Epidermal melanocyte (primary cell): ENCODE measurements around the gene SLC28A3.
A peak's percentile ranks its signal among the peaks of the same experiment; 100 is the strongest.

ENCODE experiments used
- DNase-seq: peaks from one replicate; pipeline ENCODE4 v3.0.0; 2011; ENCODE audit warnings: low spot score; ENCODE audit not compliant: insufficient read length

Gene SLC28A3

GRCh38 chr9:84301851-84302250, 38.7 kb downstream of the SLC28A3 start:
- DNase-seq: no peak

GRCh38 chr9:84300271-84300670, 40.3 kb downstream of the SLC28A3 start:
- no peak for DNase-seq

DNA sequence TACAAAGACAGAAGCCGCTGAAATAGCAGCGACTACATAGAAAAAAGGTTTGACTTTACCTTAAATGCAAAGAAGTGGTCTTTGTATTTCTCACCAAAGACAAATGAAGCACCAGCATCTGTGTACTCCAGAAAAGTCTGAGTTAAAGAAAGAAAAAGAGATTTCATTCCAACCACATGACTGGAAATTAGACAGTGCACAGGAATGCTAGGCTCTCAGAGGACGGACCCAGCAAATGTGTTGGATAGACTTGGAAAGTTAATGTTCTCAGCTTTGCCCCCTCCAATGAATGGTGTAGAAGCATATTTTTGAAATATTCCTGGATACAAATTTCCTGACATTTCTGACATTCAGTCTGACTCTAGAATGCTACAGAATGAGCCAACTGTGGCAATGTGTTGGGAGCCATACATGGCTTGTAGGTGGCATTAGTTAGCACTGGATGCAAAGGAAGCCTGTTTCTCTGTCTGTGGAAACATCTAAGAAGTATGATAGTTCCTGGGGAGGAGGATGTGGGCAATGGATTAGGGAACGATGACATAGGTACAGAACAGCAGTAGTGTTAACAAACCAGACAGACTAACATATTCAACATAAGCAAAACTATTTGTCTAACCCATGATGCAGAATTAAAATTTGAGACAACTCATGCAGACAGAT, 43.3 kb downstream of the SLC28A3 start:
- no peak for DNase-seq

DNA sequence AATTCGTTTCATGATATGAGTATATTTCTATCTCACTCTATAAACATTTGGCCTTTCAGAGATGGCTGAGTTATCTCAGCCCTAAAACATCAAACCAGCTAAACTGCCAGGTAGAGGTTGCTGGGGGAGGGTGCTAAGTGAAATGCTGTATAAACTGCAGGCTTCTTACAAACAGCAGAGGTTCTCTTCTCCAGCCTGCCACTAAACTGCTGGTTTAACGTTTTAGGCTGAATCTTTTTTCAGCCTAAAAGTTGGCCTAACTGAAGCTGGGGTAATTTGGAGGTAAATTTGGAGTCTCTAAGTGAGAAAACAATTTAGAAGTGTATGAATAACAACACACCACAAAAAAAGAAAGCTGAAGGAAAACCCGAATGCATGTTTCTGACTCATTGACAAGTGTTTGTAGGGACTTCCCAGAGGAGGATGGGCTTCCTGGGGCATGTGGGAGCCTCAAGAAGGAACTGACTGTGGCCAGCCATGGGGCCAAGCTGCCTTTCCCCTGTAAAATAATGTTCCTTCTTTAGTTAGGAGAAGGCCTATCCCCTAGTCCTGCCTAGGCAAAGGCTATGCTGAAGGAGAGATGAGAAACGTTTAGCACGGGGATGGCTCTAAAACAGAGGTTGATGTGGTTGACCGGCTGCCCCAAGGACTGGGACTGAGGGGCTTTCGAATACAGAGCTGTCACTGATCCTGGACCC, 44.3 kb downstream of the SLC28A3 start:
- no peak for DNase-seq

- no peak for DNase-seq
Measured at GRCh38 chr9:84294241-84294950, 46.2 kb downstream of the SLC28A3 start.

GRCh38 chr9:84293001-84293798, 47.4 kb downstream of the SLC28A3 start:
- DNase-seq: no peak

DNA sequence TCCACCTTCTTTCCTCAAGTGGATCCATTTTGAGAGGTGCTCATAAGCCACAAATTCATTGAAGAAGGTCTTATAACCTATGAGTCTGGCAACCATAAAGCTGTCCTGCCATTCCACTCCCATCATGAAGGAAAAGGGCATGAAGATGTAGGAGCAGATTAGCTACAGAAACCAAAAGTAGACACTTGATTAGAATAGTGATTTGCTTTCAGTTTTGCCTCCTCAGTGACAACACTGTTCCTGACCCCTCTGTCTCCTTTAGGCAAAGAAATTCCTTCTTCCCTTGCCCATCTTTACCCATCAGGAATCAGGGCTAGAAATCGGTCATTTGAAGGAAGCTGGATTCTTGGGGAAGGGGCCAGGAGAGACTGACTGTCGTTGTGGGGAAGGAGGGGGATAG, 55.2 kb downstream of the SLC28A3 start:
- no peak for DNase-seq

DNA sequence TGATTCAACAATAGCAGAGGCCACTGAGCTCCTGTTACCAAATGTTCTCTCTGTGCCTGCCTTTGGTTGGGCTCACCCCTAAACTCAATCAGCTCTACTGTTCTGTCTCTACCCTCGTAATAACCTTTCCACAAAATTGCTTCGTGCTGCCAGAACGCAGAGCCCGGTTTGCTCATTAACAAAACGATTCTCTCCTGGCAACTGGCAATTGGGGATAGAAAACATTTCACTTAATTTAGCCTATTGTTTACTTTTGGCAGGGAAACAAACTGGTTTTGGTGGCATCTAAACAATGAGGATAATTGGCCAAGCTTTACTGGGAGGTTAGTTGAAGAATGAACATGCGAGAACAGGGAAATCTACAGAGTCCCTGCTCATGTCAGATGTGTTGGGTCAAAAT, 56.6 kb downstream of the SLC28A3 start:
- no peak for DNase-seq

- DNase-seq: no peak
Measured at GRCh38 chr9:84278130-84278529, 62.4 kb downstream of the SLC28A3 start.

DNA sequence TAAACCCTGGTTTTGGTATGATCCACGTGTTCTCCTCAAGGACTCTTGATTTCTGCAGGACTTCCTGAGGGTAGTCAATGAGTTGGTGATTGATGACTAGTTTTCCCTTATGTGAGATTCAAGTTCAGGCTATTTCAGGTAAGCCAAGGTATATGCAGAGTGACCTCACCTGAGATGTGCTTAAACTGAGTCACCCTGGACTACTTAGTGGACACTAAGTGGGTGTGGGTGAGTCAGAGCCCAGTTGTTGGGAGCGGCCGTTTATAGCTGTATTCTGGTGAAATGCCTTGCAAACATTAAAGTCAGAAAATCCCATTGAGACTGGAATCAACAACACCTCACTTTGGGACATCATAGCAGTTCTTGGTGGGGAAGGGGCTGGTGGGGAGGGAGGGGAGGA, 62.9 kb downstream of the SLC28A3 start:
- DNase-seq: no peak

DNA sequence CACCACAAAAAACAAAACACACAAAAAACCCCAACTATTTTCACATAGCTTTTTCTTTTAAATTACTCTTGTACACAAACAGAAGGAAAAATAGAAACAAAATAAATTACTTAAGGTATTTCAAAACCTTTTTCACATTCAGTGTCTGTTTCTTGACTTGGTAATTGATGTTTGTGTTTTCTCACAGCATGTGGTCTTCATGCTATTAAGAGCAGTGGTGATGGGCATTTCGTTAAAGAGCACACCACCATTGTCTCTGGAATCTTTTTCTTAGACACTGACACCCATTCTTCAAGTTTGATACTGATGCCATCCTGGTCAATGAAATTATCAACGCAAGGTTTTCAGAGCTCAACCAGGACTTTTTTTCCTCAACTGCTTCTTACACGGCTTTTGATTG, 63.8 kb downstream of the SLC28A3 start:
- DNase-seq: no peak

- no peak for DNase-seq
Measured at GRCh38 chr9:84271921-84272556, 68.5 kb downstream of the SLC28A3 start.

GRCh38 chr9:84271531-84271900, 69.0 kb downstream of the SLC28A3 start:
- DNase-seq: peak; percentile 32

GRCh38 chr9:84270847-84271530, 69.6 kb downstream of the SLC28A3 start:
- DNase-seq: no peak

GRCh38 chr9:84266087-84266561, 74.4 kb downstream of the SLC28A3 start:
- DNase-seq: no peak

DNA sequence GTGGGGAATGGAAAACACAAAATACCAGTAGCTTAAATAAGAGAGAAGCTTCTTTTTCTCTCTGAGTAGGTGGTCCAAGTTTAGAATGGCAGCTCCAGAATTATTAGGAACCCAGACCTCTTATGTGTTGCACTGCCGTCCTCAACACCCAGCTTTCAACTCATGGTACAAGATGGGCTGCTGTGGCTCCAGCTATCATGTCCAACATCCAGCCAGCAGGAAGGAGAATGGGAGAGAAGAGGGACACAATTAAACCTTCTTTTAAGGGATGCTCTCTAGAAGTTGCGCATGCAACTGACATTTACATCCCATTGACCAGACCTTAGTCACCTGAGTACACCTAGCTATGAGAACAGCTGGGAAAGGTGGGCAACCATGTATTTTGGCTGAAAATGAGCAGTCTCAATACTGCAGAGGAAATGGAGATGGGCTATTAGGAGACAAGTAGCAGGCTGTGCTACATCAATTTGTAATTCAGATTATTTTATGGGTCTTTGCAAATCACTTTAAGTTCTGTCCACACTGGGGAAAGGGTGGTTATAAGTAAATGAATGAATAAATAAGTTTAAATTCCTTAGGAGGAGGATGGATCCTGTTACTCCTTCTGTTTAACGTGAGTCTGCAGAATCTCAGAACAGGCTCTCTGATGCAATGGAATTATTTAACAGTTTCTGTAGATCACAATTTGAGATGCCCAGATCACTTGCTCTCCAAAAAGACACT, 76.1 kb downstream of the SLC28A3 start:
- DNase-seq: no peak

- DNase-seq: peak; percentile 82
Measured at GRCh38 chr9:84261070-84261746, 79.3 kb downstream of the SLC28A3 start.

DNA sequence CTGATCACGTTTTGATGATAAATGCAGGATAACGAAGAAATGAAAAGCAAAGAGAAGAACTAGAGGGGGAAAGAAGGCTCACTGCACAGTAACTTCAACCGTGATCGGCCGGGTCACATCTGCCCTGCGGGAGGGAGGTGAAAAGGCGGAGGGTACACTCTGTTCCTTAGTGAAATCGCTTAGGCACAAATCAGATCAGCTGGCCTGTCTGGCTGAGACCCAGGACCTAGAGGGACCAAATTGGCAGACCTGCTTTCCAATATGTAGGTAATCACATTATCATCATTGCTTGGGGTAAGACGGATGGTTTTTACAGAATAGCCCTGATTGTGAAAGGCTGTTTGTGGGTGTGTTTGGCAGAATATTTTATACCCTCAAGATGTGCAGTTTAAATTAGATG, 82.2 kb downstream of the SLC28A3 start:
- DNase-seq: no peak

- no peak for DNase-seq
Measured at GRCh38 chr9:84255696-84256095, 84.9 kb downstream of the SLC28A3 start.
